Vagina (tissue), 2 donors: ENCODE results near the gene SLC6A6. TPM values are rescaled to one million over a fixed set of nuclear protein-coding genes. Genes with fewer than 3 reads are reported as not detected.

Source experiments
- DNase-seq, 2 donors: peaks; one replicate each; pipeline ENCODE4 v3.0.0-alpha.2; 2017; ENCODE audit errors: extremely low spot score in 2 of 2
- H3K27ac ChIP-seq: fragments of 200-600 bp; sonication (generic); one replicate; pipeline ENCODE4 v1.5.1; 2019
- H3K27me3 ChIP-seq: fragments of 200-600 bp; sonication (generic); one replicate; pipeline ENCODE4 v1.5.1; 2019
- H3K36me3 ChIP-seq, 2 donors: fragments of 200-600 bp; sonication (generic); one replicate each; pipeline ENCODE4 v1.5.1; 2017 to 2019
- H3K4me1 ChIP-seq: fragments of 200-600 bp; sonication (generic); one replicate; pipeline ENCODE4 v1.5.1; 2019
- H3K4me3 ChIP-seq, 2 donors: fragments of 200-600 bp; sonication (generic); 1 replicate in 1 of 2; 2 replicates in 1 of 2; pipeline ENCODE4 v1.5.1; 2016 to 2019
- H3K9me3 ChIP-seq: fragments of 200-600 bp; sonication (generic); one replicate; pipeline ENCODE4 v1.5.1; 2019
- POLR2A ChIP-seq, 2 donors: fragments of 450-650 bp; IDR thresholded peaks; one replicate each; pipeline ENCODE4 v1.6.1; 2017; ENCODE audit warnings: antibody characterized with exemption in 2 of 2, mild to moderate bottlenecking in 2 of 2, moderate library complexity in 2 of 2
- POLR2AphosphoS5 ChIP-seq, 2 donors: sonication (generic); formaldehyde crosslinking; IDR thresholded peaks; one replicate each; pipeline ENCODE4 v1.9.0; 2017; ENCODE audit warnings: antibody characterized with exemption in 2 of 2, mild to moderate bottlenecking in 2 of 2, low read depth in 1 of 2; ENCODE audit not compliant: insufficient read depth in 1 of 2
- intact Hi-C: fragments of 100-400 bp; cut with DNase I; formaldehyde crosslinking; loops from one replicate; pipeline ENCODE4 v1.15.1; 2023
- total RNA-seq: library from RNA; depleted of rRNA; stranded (reverse); fragments of >200 nt; gene quantifications from one replicate; pipeline ENCODE4 v1.2.3, GENCODE V29; 2016
- TF ChIP-seq, protein P1 (sequence below), 3 experiments: fragments of 450-650 bp in 2 of 3; fragments of 200-600 bp in 1 of 3; sonication (generic) in 1 of 3; IDR thresholded peaks; one replicate each; pipeline ENCODE4 v1.5.1; 2017 to 2019; ENCODE audit warnings: antibody characterized with exemption in 3 of 3, mild to moderate bottlenecking in 2 of 3, moderate library complexity in 2 of 3

SLC6A6 gene
- total RNA-seq, 1 donor from 2014 or later, result 30.7 TPM

DNA sequence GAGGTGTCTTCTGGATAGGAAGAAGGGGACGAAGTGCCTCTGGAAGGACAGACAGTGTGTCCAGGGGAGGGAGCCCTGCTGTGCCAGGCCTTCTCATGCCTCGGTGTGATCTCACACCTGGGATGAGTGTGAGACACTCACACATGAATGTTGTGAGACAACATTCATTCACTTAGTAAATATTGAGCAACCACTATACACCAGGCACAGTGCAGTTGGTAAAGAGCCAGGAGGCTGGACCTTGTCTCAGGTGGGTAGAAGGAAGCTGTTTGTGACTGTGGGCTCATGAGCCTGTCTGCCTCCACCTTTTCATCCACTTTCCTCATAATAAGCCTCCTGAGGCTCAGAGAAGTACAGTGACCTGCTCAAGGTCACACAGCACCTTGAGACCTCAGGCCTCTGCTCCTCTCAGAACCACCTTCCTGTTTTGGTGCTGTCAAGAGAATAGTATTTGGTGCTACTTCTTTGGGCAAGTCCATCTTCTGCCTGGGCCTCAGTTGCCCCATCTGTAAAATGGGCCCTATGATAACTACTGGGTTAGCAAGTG, 20.9 kb downstream of the SLC6A6 start:
- intact Hi-C loops, result no loop called here
- Histone ChIP-seq H3K4me1 (peaks cover 41% of the 10 kb centered on the region), H3K9me3 (no peaks in the 10 kb centered on the region), H3K27me3 (no peaks in the 10 kb centered on the region), H3K27ac (no peak overlapping the region), H3K4me3 (no peak overlapping the region), H3K36me3 (no peaks in the 10 kb centered on the region)
- DNase-seq, result no peak
- TF ChIP-seq POLR2AphosphoS5 (IDR thresholded peaks at IDR 0.05; ENCODE audit: insufficient read depth in 1 of 2, low read depth in 1 of 2), result no peak
- no peak for TF ChIP-seq POLR2A (IDR thresholded peaks at IDR 0.05)
- TF ChIP-seq, protein P1, sequence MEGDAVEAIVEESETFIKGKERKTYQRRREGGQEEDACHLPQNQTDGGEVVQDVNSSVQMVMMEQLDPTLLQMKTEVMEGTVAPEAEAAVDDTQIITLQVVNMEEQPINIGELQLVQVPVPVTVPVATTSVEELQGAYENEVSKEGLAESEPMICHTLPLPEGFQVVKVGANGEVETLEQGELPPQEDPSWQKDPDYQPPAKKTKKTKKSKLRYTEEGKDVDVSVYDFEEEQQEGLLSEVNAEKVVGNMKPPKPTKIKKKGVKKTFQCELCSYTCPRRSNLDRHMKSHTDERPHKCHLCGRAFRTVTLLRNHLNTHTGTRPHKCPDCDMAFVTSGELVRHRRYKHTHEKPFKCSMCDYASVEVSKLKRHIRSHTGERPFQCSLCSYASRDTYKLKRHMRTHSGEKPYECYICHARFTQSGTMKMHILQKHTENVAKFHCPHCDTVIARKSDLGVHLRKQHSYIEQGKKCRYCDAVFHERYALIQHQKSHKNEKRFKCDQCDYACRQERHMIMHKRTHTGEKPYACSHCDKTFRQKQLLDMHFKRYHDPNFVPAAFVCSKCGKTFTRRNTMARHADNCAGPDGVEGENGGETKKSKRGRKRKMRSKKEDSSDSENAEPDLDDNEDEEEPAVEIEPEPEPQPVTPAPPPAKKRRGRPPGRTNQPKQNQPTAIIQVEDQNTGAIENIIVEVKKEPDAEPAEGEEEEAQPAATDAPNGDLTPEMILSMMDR (IDR thresholded peaks at IDR 0.05), result no peak

DNA sequence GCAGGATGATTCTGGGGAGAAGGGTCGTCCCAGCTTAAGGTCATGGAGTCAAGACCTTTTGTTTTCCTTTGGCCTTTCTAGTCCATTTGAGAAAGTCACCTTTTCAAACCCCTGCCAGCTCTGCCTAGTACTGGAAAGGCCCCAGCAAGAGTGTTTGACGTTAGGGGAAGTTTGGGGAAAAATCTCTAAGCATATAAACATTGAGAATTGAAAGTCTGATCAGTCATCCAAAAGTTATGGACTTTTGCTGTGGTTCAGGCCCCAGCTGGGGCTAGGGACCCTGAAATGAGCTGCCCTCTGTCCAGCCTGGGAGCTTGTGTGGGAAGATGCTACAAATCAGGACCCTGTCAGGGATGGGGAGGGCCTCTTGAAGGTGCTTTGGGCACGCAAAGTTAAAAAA, 21.6 kb downstream of the SLC6A6 start:
- Histone ChIP-seq H3K27ac (no peak overlapping the region), H3K4me1 (peaks cover 48% of the 10 kb centered on the region), H3K9me3 (no peaks in the 10 kb centered on the region), H3K27me3 (no peaks in the 10 kb centered on the region), H3K4me3 (no peak overlapping the region), H3K36me3 (no peaks in the 10 kb centered on the region)
- DNase-seq, result no peak
- TF ChIP-seq POLR2AphosphoS5 (IDR thresholded peaks at IDR 0.05; ENCODE audit: insufficient read depth in 1 of 2, low read depth in 1 of 2) (no peak), POLR2A (IDR thresholded peaks at IDR 0.05) (no peak)
- TF ChIP-seq, protein P1 (IDR thresholded peaks at IDR 0.05), result no peak
- intact Hi-C loops, result no loop called here

DNA sequence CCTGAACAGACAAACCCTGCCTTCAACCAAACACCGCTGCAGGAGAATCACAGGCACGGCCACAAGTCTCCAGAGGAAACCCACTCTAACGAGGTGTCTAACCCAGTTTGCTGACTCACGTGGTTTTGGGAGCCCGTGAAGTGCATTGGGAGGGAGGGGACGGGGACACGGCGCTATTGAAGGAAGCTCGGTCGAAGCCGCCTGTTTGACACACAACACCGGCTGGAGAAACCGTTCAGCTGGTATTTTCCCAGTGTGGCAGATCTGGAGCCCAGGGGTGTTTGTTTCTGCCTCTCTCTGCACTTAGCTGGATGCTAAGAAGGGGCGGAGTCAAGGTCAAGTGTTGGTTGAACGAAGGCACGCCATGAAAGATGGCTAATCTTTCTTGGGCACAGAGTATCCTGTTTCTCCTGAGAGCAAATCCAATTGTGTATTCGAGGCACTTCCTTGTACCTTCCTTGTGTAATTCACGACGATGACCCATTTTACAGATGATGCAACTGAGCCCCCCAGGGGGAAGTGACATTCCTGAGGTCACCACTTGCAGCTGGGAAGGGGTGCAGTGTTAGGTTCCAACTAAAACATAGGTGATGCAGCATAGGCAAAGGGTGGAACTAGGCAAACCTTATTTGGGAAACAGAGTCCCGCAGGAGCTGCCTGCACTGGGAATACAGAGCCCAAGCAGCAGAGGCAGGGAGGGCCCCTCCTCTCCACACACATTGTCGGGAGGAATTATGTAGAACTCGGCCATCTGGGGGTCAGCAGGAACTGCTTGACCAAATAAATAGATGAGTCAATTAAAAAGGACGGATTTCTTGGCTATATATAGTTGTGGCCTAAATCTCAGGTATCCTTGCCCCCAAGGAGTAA, 22.5 kb downstream of the SLC6A6 start:
- H3K27me3 ChIP-seq, result no peaks in the 10 kb centered on the region
- intact Hi-C loops, result no loop called here
- H3K4me1 ChIP-seq, result peaks cover 45% of the 10 kb centered on the region
- H3K4me3 ChIP-seq, result no peak overlapping the region
- TF ChIP-seq POLR2A (IDR thresholded peaks at IDR 0.05) (no peak), POLR2AphosphoS5 (IDR thresholded peaks at IDR 0.05; ENCODE audit: insufficient read depth in 1 of 2, low read depth in 1 of 2) (no peak)
- TF ChIP-seq, protein P1 (IDR thresholded peaks at IDR 0.05), result no peak
- no peak for DNase-seq
- no peak overlapping the region for H3K27ac ChIP-seq
- no peaks in the 10 kb centered on the region for H3K9me3 ChIP-seq
- H3K36me3 ChIP-seq, result no peaks in the 10 kb centered on the region

DNA sequence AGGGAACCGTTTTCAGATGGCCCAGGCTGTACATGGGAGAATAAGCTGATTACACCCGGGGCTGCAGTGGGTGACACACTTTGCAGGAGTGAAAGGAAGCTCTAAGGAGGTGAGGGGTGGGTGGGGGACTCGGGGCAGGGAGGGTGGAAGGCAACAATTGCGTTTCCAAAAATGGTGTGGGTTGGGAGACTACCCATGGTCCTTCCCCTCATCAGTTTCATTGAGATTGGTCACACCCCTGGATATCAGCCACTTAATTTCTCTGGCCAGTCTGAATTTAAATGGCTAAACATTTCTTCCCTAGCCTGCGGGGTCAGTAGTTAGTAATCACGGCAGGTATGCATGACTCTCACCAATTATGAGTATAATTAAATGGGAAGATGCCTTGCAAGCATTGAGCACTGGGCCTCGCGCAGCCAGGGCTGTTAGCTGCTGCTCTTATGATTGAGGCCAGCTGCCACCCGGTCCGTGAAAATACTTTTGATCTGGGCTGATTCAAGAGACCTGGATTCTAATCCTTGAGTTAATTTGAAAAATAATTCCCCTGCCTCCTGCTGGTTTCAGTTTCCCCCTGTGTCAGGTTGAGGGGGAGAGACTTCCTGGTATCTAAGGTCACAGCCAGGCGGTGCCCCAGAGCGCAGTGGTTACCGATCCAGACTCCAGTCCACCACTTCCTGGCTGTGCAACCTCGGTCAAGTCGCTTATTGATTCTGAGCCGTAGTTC, 23.3 kb downstream of the SLC6A6 start:
- intact Hi-C loops, result no loop called here
- Histone ChIP-seq H3K4me3 (no peak overlapping the region), H3K4me1 (peaks cover 49% of the 10 kb centered on the region), H3K27ac (no peak overlapping the region), H3K9me3 (no peaks in the 10 kb centered on the region), H3K36me3 (no peaks in the 10 kb centered on the region), H3K27me3 (no peaks in the 10 kb centered on the region)
- TF ChIP-seq, protein P1 (IDR thresholded peaks at IDR 0.05), result no peak
- TF ChIP-seq POLR2AphosphoS5 (IDR thresholded peaks at IDR 0.05; ENCODE audit: insufficient read depth in 1 of 2, low read depth in 1 of 2), result no peak
- DNase-seq, result no peak
